ENCODE measurements around the gene MRPS27. TPM values are rescaled to one million over a fixed set of nuclear protein-coding genes. Genes with fewer than 3 reads are reported as not detected.
A peak's percentile ranks its signal among the peaks of the same experiment; 100 is the strongest.

Gene MRPS27
- total and polyA plus RNA-seq, 2 of the 13 experiments (the other 11 are each of a cell fraction or from before 2014, with no cell fraction given), result 71.8 to 115 TPM

DNA sequence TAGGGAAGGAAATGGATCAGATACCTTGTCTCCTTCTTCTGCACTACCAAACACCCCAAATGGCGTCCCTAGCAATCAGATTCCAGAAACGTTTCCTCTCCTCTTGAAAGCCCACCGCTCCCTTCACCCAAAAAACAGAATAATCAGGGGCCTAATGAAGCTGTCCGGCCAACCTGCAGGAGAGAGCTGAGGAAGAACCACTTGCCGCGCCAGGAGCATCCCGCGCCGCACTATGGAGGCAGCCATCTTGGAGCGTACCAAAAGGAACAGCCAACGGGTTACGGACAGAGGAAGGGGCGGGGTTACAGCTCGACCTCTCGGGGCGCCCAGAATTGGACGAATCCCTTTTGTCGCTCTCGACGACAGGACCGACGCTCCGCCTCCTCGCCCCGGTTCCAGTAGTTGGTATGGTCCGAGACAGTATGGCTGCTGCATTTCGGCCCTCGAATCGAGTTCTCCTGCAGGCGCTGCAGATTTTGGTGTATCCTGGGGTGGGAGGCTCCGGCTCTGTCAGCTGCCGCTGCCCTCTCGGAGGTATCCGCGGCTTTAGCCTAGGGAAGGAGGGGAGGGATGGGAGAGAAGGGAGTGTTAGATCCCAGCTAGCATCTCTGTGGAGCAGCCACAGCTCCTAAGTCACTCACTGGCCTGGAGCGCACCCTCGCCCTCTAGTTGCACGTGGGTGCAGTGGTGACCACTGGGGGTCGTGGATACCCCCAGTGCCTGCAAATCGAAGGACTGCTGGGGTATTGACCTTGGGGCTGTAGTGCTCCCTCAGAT, at the start of gene MRPS27, which contains the start of gene PTCD2 (continued):
- TF ChIP-seq ZBTB37 (CRISPR knock-in tag; IDR thresholded peaks at IDR 0.05) (0 out of 2 replicates have a peak, but pooled peaks have one; percentile 58), ETS1 (CRISPR knock-in tag; IDR thresholded peaks at IDR 0.05) (no peak), MED1 (CRISPR knock-in tag; IDR thresholded peaks at IDR 0.05) (peak; percentile 57), ZKSCAN5 (CRISPR knock-in tag; IDR thresholded peaks at IDR 0.05) (no peak), EEA1 (CRISPR knock-in tag; IDR thresholded peaks at IDR 0.05; ENCODE audit: borderline replicate concordance) (no peak), ZNF263 (CRISPR knock-in tag; IDR thresholded peaks at IDR 0.05) (peak; percentile 68), STAT5B (CRISPR knock-in tag; IDR thresholded peaks at IDR 0.05) (no peak), MYC (CRISPR knock-in tag; IDR thresholded peaks at IDR 0.05; ENCODE audit: borderline replicate concordance) (peak; percentile 79), PBX2 (CRISPR knock-in tag; IDR thresholded peaks at IDR 0.05) (no peak), FOXO4 (CRISPR knock-in tag; conservative IDR thresholded peaks at IDR 0.05) (no peak), NFYB (CRISPR knock-in tag; IDR thresholded peaks at IDR 0.05) (peak; percentile 72), SSRP1 (CRISPR knock-in tag; IDR thresholded peaks at IDR 0.05) (0 out of 2 replicates have a peak, but pooled peaks have one; percentile 57), HES4 (CRISPR knock-in tag; IDR thresholded peaks at IDR 0.05; ENCODE audit: borderline replicate concordance) (peak; percentile 66; the same call in 1 of the 2 replicates), KLF12 (CRISPR knock-in tag; IDR thresholded peaks at IDR 0.05; ENCODE audit: borderline replicate concordance) (no peak), ZNF580 (CRISPR knock-in tag; IDR thresholded peaks at IDR 0.05; ENCODE audit: borderline replicate concordance, low read depth) (peak; percentile 80)
- TF ChIP-seq, protein P1, sequence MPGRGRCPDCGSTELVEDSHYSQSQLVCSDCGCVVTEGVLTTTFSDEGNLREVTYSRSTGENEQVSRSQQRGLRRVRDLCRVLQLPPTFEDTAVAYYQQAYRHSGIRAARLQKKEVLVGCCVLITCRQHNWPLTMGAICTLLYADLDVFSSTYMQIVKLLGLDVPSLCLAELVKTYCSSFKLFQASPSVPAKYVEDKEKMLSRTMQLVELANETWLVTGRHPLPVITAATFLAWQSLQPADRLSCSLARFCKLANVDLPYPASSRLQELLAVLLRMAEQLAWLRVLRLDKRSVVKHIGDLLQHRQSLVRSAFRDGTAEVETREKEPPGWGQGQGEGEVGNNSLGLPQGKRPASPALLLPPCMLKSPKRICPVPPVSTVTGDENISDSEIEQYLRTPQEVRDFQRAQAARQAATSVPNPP (CRISPR knock-in tag; IDR thresholded peaks at IDR 0.05), result 0 out of 2 replicates have a peak, but pooled peaks have one; percentile 74

All from HepG2 (cell line).